ENCODE results near the gene GAPDHS.

- TF ChIP-seq GATA2 (IDR thresholded peaks at IDR 0.05; ENCODE audit: low read depth, low read length) (no peak), GATA3 (IDR thresholded peaks at IDR 0.05; ENCODE audit: low read depth, low read length) (no peak)
Measured at GRCh38 chr19:35510626-35510964, 22.7 kb upstream of the GAPDHS start.

Measured in SH-SY5Y (cell line).